ENCODE measurements around the gene AKAP8.

DNA sequence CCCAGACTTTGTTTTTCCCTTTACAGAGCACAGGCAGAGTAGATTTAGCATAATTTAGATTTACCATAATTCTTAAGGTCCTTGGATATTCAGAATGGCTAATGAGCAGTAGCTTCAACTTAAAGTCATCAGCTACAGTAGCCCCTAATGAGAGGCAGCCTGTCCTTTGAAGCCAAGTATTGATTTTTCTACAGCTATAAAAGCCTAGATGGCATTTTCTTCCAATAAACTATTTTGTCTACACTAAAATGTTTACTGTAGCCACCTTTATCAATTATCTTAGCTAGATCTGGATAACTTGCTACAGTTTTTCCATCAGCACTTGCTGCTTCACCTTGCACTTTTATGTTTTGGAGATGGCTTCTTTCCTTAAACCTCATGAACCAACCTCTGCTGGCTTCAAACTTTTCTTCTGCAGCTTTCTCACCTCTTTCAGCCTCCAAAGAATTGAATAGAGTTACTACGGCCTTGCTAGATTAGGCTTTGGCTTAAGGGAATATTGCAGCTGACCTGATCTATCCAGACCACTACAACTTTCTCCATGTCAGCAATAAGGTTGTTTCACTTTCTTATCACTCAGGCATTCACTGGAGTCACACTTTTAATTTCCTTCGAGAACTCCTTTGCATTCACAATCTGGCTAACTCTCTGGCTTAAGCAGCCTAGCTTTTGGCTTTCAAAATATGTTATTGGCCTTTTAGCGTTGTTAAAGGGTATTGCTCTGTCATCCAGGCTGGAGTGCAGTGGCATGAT lies 73.8 kb downstream of the AKAP8 start:
- TF ChIP-seq POLR2AphosphoS5 (IDR thresholded peaks at IDR 0.05; ENCODE audit: borderline replicate concordance, low read depth, low read length) (no peak), EZH2 (IDR thresholded peaks at IDR 0.05) (no peak), FOXP2 (optimal IDR thresholded peaks at IDR 0.05; ENCODE audit: control extremely low read depth, extremely low read length, insufficient read depth) (no peak)

All from SK-N-MC (cell line).